Stomach (tissue), 4 donors: Measurements from ENCODE around the gene ELMO1.

Experiments used
- CTCF ChIP-seq, 7 experiments: fragments of 450-650 bp in 4 of 7; fragments of 200-600 bp in 3 of 7; sonication (generic) in 3 of 7; IDR thresholded peaks; one replicate each; pipeline ENCODE4 v1.5.1; 2016 to 2019; ENCODE audit warnings: antibody characterized with exemption in 7 of 7, control low read depth in 2 of 7, mild to moderate bottlenecking in 1 of 7
- POLR2A ChIP-seq, 4 donors: fragments of 450-650 bp; IDR thresholded peaks; one replicate each; pipeline ENCODE4 v1.6.1; 2016; ENCODE audit warnings: antibody characterized with exemption in 4 of 4, control low read depth in 2 of 4, mild to moderate bottlenecking in 1 of 4, moderate library complexity in 1 of 4
- POLR2AphosphoS5 ChIP-seq, 3 donors: sonication (generic); formaldehyde crosslinking; IDR thresholded peaks; one replicate each; pipeline ENCODE4 v1.6.1; 2016; ENCODE audit warnings: antibody characterized with exemption in 3 of 3

GRCh38 chr7:37440738-37441385 is 7.8 kb downstream of the ELMO1 start:
- TF ChIP-seq CTCF (IDR thresholded peaks at IDR 0.05) (no peak), POLR2AphosphoS5 (IDR thresholded peaks at IDR 0.05) (no peak), POLR2A (IDR thresholded peaks at IDR 0.05) (no peak)
